A549 (cell line): Measurements from ENCODE around the gene ETF1. TPM values are rescaled to one million over a fixed set of nuclear protein-coding genes. Genes with fewer than 3 reads are reported as not detected.

Experiments
- ATAC-seq, 2 experiments: fragments of 200-7000 bp in 1 of 2; fragments of >200 bp in 1 of 2; cut with Nextera tagmentation in 1 of 2; cut with Tn5 transposase in 1 of 2; 3 replicates each; pipeline versions ENCODE4 v1.8.0 to v1.9.1; 2018 to 2020; ENCODE audit warnings: mild to moderate bottlenecking in 1 of 2, moderate library complexity in 1 of 2
- CTCF ChIA-PET: fragments of 300-600 bp; sonication (Branson Sonifier 250); formaldehyde crosslinking; extraction: SDS; loops from one replicate; lab custom pipeline; 2021; ENCODE audit warnings: antibody characterized with exemption, inconsistent platforms; lab: Yijun Ruan, JAX
- POLR2A ChIA-PET: fragments of 350-600 bp; formaldehyde crosslinking; extraction: SDS; loops from one replicate; lab custom pipeline; 2021; ENCODE audit warnings: antibody characterized with exemption, inconsistent platforms; lab: Yijun Ruan, JAX
- DNase-seq, 2 experiments: peaks; one replicate each; pipeline versions ENCODE4 v3.0.0 to v3.0.0-alpha.2; 2011 to 2016; ENCODE audit warnings: low read depth in 1 of 2, low spot score in 1 of 2
- FAIRE-seq: peaks from 2 replicates; lab custom pipeline; 2011; peaks lifted over from hg19 to GRCh38; lab: Jason Lieb, UNC
- H3K27ac ChIP-seq, 2 experiments: fragments of >200 bp; sonication (Bioruptor Twin); formaldehyde crosslinking; 3 replicates each; pipeline ENCODE4 v1.5.1; 2016 to 2017
- H3K4me1 ChIP-seq: fragments of >200 bp; sonication (Bioruptor Twin); formaldehyde crosslinking; 3 replicates; pipeline ENCODE4 v1.6.1; 2016
- H3K4me2 ChIP-seq: fragments of >200 bp; sonication (Bioruptor Twin); formaldehyde crosslinking; 3 replicates; pipeline ENCODE4 v1.6.1; 2016
- H3K4me3 ChIP-seq: fragments of >200 bp; sonication (Bioruptor Twin); formaldehyde crosslinking; 3 replicates; pipeline ENCODE4 v1.5.1; 2016
- H3K9me3 ChIP-seq: fragments of >200 bp; sonication (Bioruptor Twin); formaldehyde crosslinking; 3 replicates; pipeline ENCODE4 v1.6.1; 2016
- BHLHE40 ChIP-seq: IDR thresholded peaks from 2 replicates; pipeline ENCODE4 v1.6.1; 2012; ENCODE audit warnings: low read depth, low read length, inconsistent platforms
- CBX8 ChIP-seq: fragments of 200-600 bp; sonication (generic); IDR thresholded peaks from 2 replicates; pipeline ENCODE4 v1.6.1; 2016
- CHD2 ChIP-seq: fragments of 150-350 bp; IDR thresholded peaks from 2 replicates; pipeline ENCODE4 v1.6.1; 2014; ENCODE audit warnings: low read length; ENCODE audit not compliant: partially characterized antibody
- CHD4 ChIP-seq: fragments of 200-600 bp; sonication (generic); IDR thresholded peaks from 2 replicates; pipeline ENCODE4 v1.6.1; 2016; ENCODE audit warnings: antibody characterized with exemption, mild to moderate bottlenecking, borderline replicate concordance
- EHF ChIP-seq: fragments of 250-450 bp; sonication (Bioruptor Pico); IDR thresholded peaks from 2 replicates; pipeline ENCODE4 v1.5.0; 2020; ENCODE audit warnings: mild to moderate bottlenecking
- EP300 ChIP-seq, 2 experiments: fragments of >200 bp; sonication (Bioruptor Twin); formaldehyde crosslinking; IDR thresholded peaks; 2 replicates in 1 of 2; 3 replicates in 1 of 2; pipeline ENCODE4 v1.6.1; 2016 to 2017
- FOSL2 ChIP-seq, 2 experiments: fragments of 450-650 bp in 1 of 2; fragments of >200 bp in 1 of 2; sonication (Bioruptor Twin) in 1 of 2; formaldehyde crosslinking; IDR thresholded peaks; 2 replicates each; pipeline versions ENCODE4 v1.5.0 to v1.6.1; 2016 to 2020; ENCODE audit warnings: mild to moderate bottlenecking in 1 of 2, moderate library complexity in 1 of 2
- HDAC2 ChIP-seq: fragments of 200-600 bp; sonication (generic); IDR thresholded peaks from 2 replicates; pipeline ENCODE4 v1.6.1; 2016
- HOXB13 ChIP-seq: fragments of 250-450 bp; sonication (Bioruptor Pico); IDR thresholded peaks from 2 replicates; pipeline ENCODE4 v1.5.0; 2020; ENCODE audit warnings: low read depth, mild to moderate bottlenecking, moderate library complexity
- JUNB ChIP-seq: fragments of >200 bp; sonication (Bioruptor Twin); formaldehyde crosslinking; IDR thresholded peaks from 2 replicates; pipeline ENCODE4 v1.6.1; 2016
- KDM1A ChIP-seq: fragments of 200-600 bp; sonication (generic); IDR thresholded peaks from 2 replicates; pipeline ENCODE4 v1.6.1; 2016; ENCODE audit warnings: low read depth, mild to moderate bottlenecking
- MAFK ChIP-seq: fragments of 450-650 bp; IDR thresholded peaks from 2 replicates; pipeline ENCODE4 v1.6.1; 2014; ENCODE audit not compliant: partially characterized antibody
- MAZ ChIP-seq: fragments of 150-350 bp; IDR thresholded peaks from 2 replicates; pipeline ENCODE4 v1.6.1; 2014; ENCODE audit warnings: antibody characterized with exemption, low read depth, low read length, borderline replicate concordance
- NFE2L2 ChIP-seq: fragments of 150-350 bp; conservative IDR thresholded peaks from 2 replicates; pipeline ENCODE4 v1.6.1; 2014; ENCODE audit warnings: low read length
- NR3C1 ChIP-seq: fragments of >200 bp; sonication (Bioruptor Twin); formaldehyde crosslinking; IDR thresholded peaks from 3 replicates; pipeline ENCODE4 v1.6.1; 2017
- POLR2AphosphoS2 ChIP-seq: conservative IDR thresholded peaks from 2 replicates; pipeline ENCODE4 v1.6.1; 2012; ENCODE audit warnings: low read length, improper control_type of control experiment, inconsistent platforms
- RARB ChIP-seq: fragments of 250-450 bp; sonication (Bioruptor Pico); IDR thresholded peaks from 2 replicates; pipeline ENCODE4 v1.8.0; 2021; ENCODE audit warnings: mild to moderate bottlenecking, moderate library complexity
- RFX5 ChIP-seq: fragments of 450-650 bp; IDR thresholded peaks from 2 replicates; pipeline ENCODE4 v1.7.1; 2014; ENCODE audit warnings: antibody characterized with exemption, mild to moderate bottlenecking, moderate library complexity
- TFCP2L1 ChIP-seq: fragments of 250-450 bp; sonication (Bioruptor Pico); IDR thresholded peaks from 2 replicates; pipeline ENCODE4 v1.5.0; 2021; ENCODE audit warnings: mild to moderate bottlenecking
- ZC3H11A ChIP-seq: fragments of 450-650 bp; IDR thresholded peaks from 2 replicates; pipeline ENCODE4 v1.6.1; 2014; ENCODE audit warnings: antibody characterized with exemption, mild to moderate bottlenecking
- ZFP36 ChIP-seq: fragments of 450-650 bp; IDR thresholded peaks from 2 replicates; pipeline ENCODE4 v1.6.1; 2014; ENCODE audit warnings: borderline replicate concordance; ENCODE audit not compliant: partially characterized antibody
- WGBS: methylation state at CpG from one replicate; pipeline ENCODE4 v1.1.6; 2017; ENCODE audit errors: missing lambda C conversion rate; 5-methylcytosine and 5-hydroxymethylcytosine counted together
- polyA plus RNA-seq, 4 experiments: library from polyadenylated mRNA; depleted of rRNA in 3 of 4; stranded (reverse); fragments of >200 nt; fragmentation: RNase III in 1 of 4; extraction: RNeasy Plus Mini Kit Qiagen cat#74134 plus additional on column Dnase treatment in 1 of 4; gene quantifications; 2 replicates in 3 of 4; 3 replicates in 1 of 4; pipeline ENCODE4 v1.2.3, GENCODE V29; 2011 to 2017
- TF ChIP-seq, protein P1 (sequence below): fragments of 150-350 bp; IDR thresholded peaks from 2 replicates; pipeline ENCODE4 v1.6.1; 2014; ENCODE audit warnings: low read depth, mild to moderate bottlenecking, low read length
- TF ChIP-seq, protein P2 (sequence below): IDR thresholded peaks from 2 replicates; pipeline ENCODE4 v1.6.1; 2012; ENCODE audit warnings: low read depth, borderline replicate concordance
- TF ChIP-seq, protein P3 (sequence below): IDR thresholded peaks from 2 replicates; pipeline ENCODE4 v1.6.1; 2012
- TF ChIP-seq, protein P4 (sequence below): fragments of >200 bp; sonication (Bioruptor Twin); formaldehyde crosslinking; IDR thresholded peaks from 3 replicates; pipeline ENCODE4 v1.5.1; 2016

ETF1 gene
- polyA plus RNA-seq, 2 of the 4 experiments (the other 2 are of a cell fraction): 119 to 161 TPM

DNA sequence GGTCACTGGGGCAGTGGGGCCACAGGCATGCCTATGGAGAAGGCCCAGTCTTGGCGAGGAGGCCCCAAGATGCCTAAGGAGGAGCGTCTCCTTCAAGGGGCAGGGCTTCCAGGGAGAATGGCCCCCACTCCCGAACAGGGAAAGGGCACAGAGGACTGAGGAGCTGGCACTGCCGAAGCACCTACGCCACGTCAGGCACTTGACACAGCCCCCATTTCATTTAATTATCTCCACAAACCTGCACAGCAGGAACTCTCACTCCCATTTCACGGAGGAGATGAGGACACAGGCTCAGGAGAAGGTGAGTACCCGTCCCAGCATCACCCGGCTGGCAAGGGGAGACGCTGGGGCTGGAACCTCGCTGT is 51.8 kb downstream of the ETF1 start:
- peak overlapping the region; percentile 94 for H3K4me2 ChIP-seq
- H3K27ac ChIP-seq: peak overlapping the region; percentile 70 to 88; a peak in 5 of 6 replicates
- WGBS: 77% methylated on average over 11 of the region's 11 CpGs
- CTCF ChIA-PET: interaction anchor here (1.8 kb wide), 2 partner anchors 18 to 27 kb away, joined by 4 to 10 read pairs; partner anchors contain the start of gene EGR1
- POLR2A ChIA-PET: no interaction called here
- TF ChIP-seq RFX5: no peak
- TF ChIP-seq, protein P1, sequence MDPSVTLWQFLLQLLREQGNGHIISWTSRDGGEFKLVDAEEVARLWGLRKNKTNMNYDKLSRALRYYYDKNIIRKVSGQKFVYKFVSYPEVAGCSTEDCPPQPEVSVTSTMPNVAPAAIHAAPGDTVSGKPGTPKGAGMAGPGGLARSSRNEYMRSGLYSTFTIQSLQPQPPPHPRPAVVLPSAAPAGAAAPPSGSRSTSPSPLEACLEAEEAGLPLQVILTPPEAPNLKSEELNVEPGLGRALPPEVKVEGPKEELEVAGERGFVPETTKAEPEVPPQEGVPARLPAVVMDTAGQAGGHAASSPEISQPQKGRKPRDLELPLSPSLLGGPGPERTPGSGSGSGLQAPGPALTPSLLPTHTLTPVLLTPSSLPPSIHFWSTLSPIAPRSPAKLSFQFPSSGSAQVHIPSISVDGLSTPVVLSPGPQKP: no peak
- TF ChIP-seq ZC3H11A: no peak
- TF ChIP-seq MAZ: no peak
- TF ChIP-seq BHLHE40: no peak
- TF ChIP-seq NFE2L2: no peak
- TF ChIP-seq, protein P2, sequence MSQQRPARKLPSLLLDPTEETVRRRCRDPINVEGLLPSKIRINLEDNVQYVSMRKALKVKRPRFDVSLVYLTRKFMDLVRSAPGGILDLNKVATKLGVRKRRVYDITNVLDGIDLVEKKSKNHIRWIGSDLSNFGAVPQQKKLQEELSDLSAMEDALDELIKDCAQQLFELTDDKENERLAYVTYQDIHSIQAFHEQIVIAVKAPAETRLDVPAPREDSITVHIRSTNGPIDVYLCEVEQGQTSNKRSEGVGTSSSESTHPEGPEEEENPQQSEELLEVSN: no peak
- no peak for TF ChIP-seq POLR2AphosphoS2
- FAIRE-seq: no peak
- H3K4me1 ChIP-seq: peaks cover 9% of the 10 kb centered on the region; the same call in 1 of the 3 replicates
- ATAC-seq: no peak
- no peak for DNase-seq
- no peaks in the 10 kb centered on the region for H3K9me3 ChIP-seq
- peak overlapping the region; percentile 50 for H3K4me3 ChIP-seq

DNA sequence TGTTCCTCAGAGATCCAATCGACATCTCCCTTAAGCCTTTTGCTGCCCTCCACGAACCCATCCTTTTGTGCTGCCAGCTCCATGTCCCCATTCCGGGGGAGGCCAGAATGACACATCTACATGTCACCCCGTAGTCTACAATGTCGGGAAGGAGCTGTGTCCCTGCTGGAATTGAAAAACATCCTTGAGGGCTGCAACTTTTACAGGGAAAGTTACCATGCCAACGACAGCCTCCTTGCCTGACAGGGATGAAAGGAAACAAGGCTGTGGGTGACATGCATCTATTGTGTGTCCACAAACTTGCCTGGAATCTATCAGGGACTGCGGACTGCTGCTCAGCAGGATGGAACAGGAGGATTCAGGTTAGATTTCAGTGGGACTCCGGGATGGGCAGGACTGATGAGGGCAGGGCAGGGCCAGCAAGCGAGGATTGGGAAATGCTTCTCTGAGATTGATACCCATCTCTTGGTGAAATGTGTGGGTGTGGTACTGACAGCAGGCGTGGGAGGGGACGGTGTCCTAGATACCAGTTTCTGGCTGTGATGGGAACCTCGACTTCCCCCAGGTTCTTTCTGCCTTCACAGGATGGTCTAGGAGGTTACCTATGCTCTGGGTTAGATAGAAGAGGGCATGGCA is 52.3 kb downstream of the ETF1 start:
- H3K4me2 ChIP-seq: no peak overlapping the region; the same call in 2 of the 3 replicates
- peaks cover 9% of the 10 kb centered on the region; the same call in 1 of the 3 replicates for H3K4me1 ChIP-seq
- 84% methylated on average over 12 of the region's 12 CpGs for WGBS
- no peak for ATAC-seq
- DNase-seq: no peak
- POLR2A ChIA-PET: no interaction called here
- FAIRE-seq: no peak
- no peak overlapping the region; a peak in 1 of 6 replicates for H3K27ac ChIP-seq
- no peak for TF ChIP-seq JUNB
- TF ChIP-seq RARB: no peak
- TF ChIP-seq ZC3H11A: no peak
- no peak for TF ChIP-seq FOSL2 (IDR thresholded peaks at IDR 0.05)
- TF ChIP-seq FOSL2 (CRISPR knock-in tag; IDR thresholded peaks at IDR 0.05): no peak
- TF ChIP-seq KDM1A: no peak
- no peak for TF ChIP-seq HDAC2
- no peak for TF ChIP-seq POLR2AphosphoS2
- TF ChIP-seq EP300 (IDR thresholded peaks at IDR 0.05): no peak
- no peak for TF ChIP-seq CBX8
- TF ChIP-seq TFCP2L1: no peak
- TF ChIP-seq, protein P3, sequence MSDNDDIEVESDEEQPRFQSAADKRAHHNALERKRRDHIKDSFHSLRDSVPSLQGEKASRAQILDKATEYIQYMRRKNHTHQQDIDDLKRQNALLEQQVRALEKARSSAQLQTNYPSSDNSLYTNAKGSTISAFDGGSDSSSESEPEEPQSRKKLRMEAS: no peak
- TF ChIP-seq NR3C1: no peak
- no peak for TF ChIP-seq CHD4
- no peak for TF ChIP-seq ZFP36
- TF ChIP-seq NFE2L2: no peak
- TF ChIP-seq BHLHE40: no peak
- TF ChIP-seq, all 56 proteins: peak for 0
- CTCF ChIA-PET: interaction anchor here (1.1 to 2.5 kb wide), 3 partner anchors 12 to 26 kb away, joined by 3 to 21 read pairs (median 10); partner anchors contain the start of gene EGR1
- H3K9me3 ChIP-seq: no peaks in the 10 kb centered on the region
- no peak overlapping the region for H3K4me3 ChIP-seq

DNA sequence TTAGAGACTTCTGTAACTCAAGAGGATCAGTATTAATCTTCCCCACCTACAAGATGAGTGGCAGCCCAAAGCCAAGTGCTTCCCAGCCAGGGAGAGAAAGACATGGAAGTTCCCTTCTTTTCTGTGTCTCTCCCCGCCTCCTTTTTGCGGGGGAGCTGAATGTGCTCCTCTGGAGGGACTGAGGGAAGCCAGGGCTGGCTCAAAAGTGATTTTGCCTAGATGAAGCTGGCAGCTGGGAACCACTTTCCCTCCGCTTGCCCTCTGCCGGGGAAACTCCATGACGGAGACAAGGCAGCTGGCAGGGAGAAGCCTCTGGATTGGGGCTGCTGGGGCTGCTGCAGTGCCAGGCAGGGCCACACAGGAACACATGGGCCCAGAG is 53.4 kb downstream of the ETF1 start:
- WGBS: 80% methylated on average over 5 of the region's 5 CpGs
- CTCF ChIA-PET: interaction anchor here (0.6 to 2.5 kb wide), 5 partner anchors 14 to 160 kb away, joined by 3 to 21 read pairs (median 3); partner anchors contain the start of gene EGR1
- no peak for DNase-seq
- no peak overlapping the region for H3K4me3 ChIP-seq
- POLR2A ChIA-PET: no interaction called here
- FAIRE-seq: no peak
- peaks cover 9% of the 10 kb centered on the region; the same call in 1 of the 3 replicates for H3K4me1 ChIP-seq
- no peak overlapping the region for H3K27ac ChIP-seq
- ATAC-seq: peak in 1 of 2 experiments; percentile 7; a peak in 2 of 6 replicates
- TF ChIP-seq CHD2 (no peak), RARB (no peak), EP300 (IDR thresholded peaks at IDR 0.05) (no peak), EHF (CRISPR knock-in tag) (no peak), MAFK (no peak), HOXB13 (CRISPR knock-in tag) (no peak)
- TF ChIP-seq, protein P4, sequence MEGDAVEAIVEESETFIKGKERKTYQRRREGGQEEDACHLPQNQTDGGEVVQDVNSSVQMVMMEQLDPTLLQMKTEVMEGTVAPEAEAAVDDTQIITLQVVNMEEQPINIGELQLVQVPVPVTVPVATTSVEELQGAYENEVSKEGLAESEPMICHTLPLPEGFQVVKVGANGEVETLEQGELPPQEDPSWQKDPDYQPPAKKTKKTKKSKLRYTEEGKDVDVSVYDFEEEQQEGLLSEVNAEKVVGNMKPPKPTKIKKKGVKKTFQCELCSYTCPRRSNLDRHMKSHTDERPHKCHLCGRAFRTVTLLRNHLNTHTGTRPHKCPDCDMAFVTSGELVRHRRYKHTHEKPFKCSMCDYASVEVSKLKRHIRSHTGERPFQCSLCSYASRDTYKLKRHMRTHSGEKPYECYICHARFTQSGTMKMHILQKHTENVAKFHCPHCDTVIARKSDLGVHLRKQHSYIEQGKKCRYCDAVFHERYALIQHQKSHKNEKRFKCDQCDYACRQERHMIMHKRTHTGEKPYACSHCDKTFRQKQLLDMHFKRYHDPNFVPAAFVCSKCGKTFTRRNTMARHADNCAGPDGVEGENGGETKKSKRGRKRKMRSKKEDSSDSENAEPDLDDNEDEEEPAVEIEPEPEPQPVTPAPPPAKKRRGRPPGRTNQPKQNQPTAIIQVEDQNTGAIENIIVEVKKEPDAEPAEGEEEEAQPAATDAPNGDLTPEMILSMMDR: no peak
- no peaks in the 10 kb centered on the region for H3K9me3 ChIP-seq
- H3K4me2 ChIP-seq: no peak overlapping the region
